ENCODE results near the gene POM121C.
"Not testable (repeated sequence)": the region's sequence is repeated elsewhere in the genome, so short reads cannot be mapped to it uniquely, and the experiment has no call there.

DNA sequence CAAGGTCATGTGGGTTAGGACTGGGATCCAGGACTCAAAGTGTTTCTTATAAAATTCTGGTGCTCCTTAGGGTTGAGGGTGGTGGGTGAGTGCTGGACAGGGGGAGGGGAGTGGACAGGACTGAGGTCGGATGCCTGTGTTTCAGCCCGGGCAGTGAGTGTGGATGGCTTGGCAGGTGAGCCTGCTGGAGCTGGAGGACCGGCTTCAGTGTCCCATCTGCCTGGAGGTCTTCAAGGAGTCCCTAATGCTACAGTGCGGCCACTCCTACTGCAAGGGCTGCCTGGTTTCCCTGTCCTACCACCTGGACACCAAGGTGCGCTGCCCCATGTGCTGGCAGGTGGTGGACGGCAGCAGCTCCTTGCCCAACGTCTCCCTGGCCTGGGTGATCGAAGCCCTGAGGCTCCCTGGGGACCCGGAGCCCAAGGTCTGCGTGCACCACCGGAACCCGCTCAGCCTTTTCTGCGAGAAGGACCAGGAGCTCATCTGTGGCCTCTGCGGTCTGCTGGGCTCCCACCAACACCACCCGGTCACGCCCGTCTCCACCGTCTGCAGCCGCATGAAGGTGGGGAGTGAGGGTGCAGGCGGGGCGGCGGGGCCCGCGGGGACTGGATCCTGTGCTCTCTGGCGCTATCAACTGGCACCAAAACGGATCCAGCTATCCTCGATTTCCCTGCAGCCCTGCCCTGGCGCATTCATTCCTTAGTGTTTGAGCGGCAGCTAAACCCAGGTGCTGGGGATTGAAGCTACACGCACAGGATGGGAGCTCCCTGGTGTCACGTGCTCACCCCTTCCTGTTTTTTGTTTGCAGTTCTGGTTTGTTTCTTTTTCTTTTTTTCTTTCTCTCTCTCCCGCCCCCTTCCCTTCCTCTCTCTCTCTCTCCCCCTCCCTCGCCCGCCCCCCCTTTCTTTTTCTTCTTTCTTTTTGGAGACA lies 87.1 kb downstream of the POM121C start:
- TF ChIP-seq EP300, POLR2A (IDR thresholded peaks at IDR 0.05): not testable (repeated sequence)
- TF ChIP-seq, protein P1, sequence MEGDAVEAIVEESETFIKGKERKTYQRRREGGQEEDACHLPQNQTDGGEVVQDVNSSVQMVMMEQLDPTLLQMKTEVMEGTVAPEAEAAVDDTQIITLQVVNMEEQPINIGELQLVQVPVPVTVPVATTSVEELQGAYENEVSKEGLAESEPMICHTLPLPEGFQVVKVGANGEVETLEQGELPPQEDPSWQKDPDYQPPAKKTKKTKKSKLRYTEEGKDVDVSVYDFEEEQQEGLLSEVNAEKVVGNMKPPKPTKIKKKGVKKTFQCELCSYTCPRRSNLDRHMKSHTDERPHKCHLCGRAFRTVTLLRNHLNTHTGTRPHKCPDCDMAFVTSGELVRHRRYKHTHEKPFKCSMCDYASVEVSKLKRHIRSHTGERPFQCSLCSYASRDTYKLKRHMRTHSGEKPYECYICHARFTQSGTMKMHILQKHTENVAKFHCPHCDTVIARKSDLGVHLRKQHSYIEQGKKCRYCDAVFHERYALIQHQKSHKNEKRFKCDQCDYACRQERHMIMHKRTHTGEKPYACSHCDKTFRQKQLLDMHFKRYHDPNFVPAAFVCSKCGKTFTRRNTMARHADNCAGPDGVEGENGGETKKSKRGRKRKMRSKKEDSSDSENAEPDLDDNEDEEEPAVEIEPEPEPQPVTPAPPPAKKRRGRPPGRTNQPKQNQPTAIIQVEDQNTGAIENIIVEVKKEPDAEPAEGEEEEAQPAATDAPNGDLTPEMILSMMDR (IDR thresholded peaks at IDR 0.05): not testable (repeated sequence)

Measured in ovary (tissue), 3 donors.